Smooth muscle cell (in vitro differentiated cells): ENCODE measurements around the gene HS6ST2. TPM values are rescaled to one million over a fixed set of nuclear protein-coding genes. Genes with fewer than 3 reads are reported as not detected.

Experiments
- DNase-seq: peaks from one replicate; lab custom pipeline; 2025; ENCODE audit not compliant: unreplicated experiment; lab: John Stamatoyannopoulos, UW
- H2AFZ ChIP-seq: fragments of 200-600 bp; sonication (generic); 2 replicates; pipeline ENCODE4 v1.6.0; 2016; ENCODE audit warnings: antibody characterized with exemption, low read depth, mild to moderate bottlenecking
- H3F3A ChIP-seq: fragments of 200-600 bp; sonication (generic); 2 replicates; pipeline ENCODE4 v1.6.0; 2017; ENCODE audit warnings: antibody characterized with exemption, low read depth
- H3K27ac ChIP-seq: fragments of 200-600 bp; sonication (generic); 2 replicates; pipeline ENCODE4 v1.5.1; 2016; ENCODE audit warnings: low read depth, mild to moderate bottlenecking
- H3K27me3 ChIP-seq: fragments of 200-600 bp; sonication (generic); 2 replicates; pipeline ENCODE4 v1.6.1; 2016; ENCODE audit warnings: low read depth, mild to moderate bottlenecking
- H3K36me3 ChIP-seq: fragments of 200-600 bp; sonication (generic); 2 replicates; pipeline ENCODE4 v1.5.1; 2016; ENCODE audit warnings: low read depth
- H3K4me1 ChIP-seq: fragments of 200-600 bp; sonication (generic); 2 replicates; pipeline ENCODE4 v1.5.1; 2016; ENCODE audit warnings: low read depth
- H3K4me2 ChIP-seq: fragments of 200-600 bp; sonication (generic); 2 replicates; pipeline ENCODE4 v1.6.0; 2016; ENCODE audit warnings: mild to moderate bottlenecking
- H3K4me3 ChIP-seq: fragments of 200-600 bp; sonication (generic); 2 replicates; pipeline ENCODE4 v1.5.1; 2016; ENCODE audit warnings: mild to moderate bottlenecking
- H3K79me2 ChIP-seq: fragments of 200-600 bp; sonication (generic); 2 replicates; pipeline ENCODE4 v1.6.0; 2016; ENCODE audit warnings: low read depth, mild to moderate bottlenecking
- H3K9ac ChIP-seq: fragments of 200-600 bp; sonication (generic); 2 replicates; pipeline ENCODE4 v1.6.0; 2016; ENCODE audit warnings: low read depth
- H3K9me3 ChIP-seq: fragments of 200-600 bp; sonication (generic); replicated peaks from 2 replicates; pipeline ENCODE4 v1.5.1; 2016; ENCODE audit warnings: low read depth
- H4K20me1 ChIP-seq: fragments of 200-600 bp; sonication (generic); 2 replicates; pipeline ENCODE4 v1.6.0; 2016; ENCODE audit warnings: low read depth
- WGBS: methylation state at CpG from one replicate; pipeline ENCODE4 v1.1.7; 2016; ENCODE audit warnings: low lambda C conversion rate; 5-methylcytosine and 5-hydroxymethylcytosine counted together
- polyA plus RNA-seq: library from polyadenylated mRNA; unstranded; fragments of >200 nt; fragmentation: Nextera tagmentation; extraction: Ambion mirVana; gene quantifications from 2 replicates; pipeline ENCODE4 v1.2.1, GENCODE V29; 2016
- total RNA-seq: library from RNA; depleted of rRNA; stranded (reverse); fragments of >200 nt; gene quantifications from 2 replicates; pipeline ENCODE4 v1.2.3, GENCODE V29; 2014
- TF ChIP-seq, protein P1 (sequence below): fragments of 200-600 bp; sonication (generic); IDR thresholded peaks from 2 replicates; pipeline ENCODE4 v1.5.1; 2017; ENCODE audit warnings: borderline replicate concordance, mild to moderate bottlenecking, antibody characterized with exemption; ENCODE audit not compliant: insufficient read depth, poor library complexity, severe bottlenecking

HS6ST2 gene
- total and polyA plus RNA-seq, 2 experiments from 2014 or later, result 12.7 to 13.3 TPM

- no peak for DNase-seq
- 50% methylated on average over 4 of the region's 4 CpGs for WGBS
Observed at GRCh38 chrX:132795181-132795580, 163.2 kb downstream of the HS6ST2 start.

DNA sequence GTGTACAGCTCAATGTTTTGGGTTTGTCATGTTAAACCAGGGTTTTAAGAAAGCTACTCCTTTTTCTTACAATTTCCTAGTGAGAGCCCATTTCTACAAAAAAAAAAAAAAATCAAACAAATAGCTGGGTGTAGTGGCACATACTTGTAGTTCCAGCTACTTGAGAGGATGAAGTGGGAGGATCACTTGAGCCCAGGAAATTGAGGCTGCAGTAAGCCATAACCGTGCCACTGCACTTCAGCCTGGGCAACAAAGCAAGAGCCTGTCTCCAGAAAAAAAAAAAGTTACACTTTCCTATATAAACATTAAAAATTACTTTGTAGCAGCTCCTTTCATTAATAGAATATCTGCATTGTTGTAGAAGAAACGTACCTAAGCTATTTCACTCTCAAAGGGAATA, 166.7 kb downstream of the HS6ST2 start:
- Histone ChIP-seq H3K27ac (no peak overlapping the region), H3K4me2 (no peak overlapping the region), H4K20me1 (no peaks in the 10 kb centered on the region), H3K4me3 (no peak overlapping the region), H2AFZ (no peak overlapping the region), H3K9ac (no peak overlapping the region), H3K27me3 (no peaks in the 10 kb centered on the region), H3K9me3 (no peaks in the 10 kb centered on the region), H3K4me1 (no peaks in the 10 kb centered on the region), H3K79me2 (no peaks in the 10 kb centered on the region), H3F3A (no peaks in the 10 kb centered on the region), H3K36me3 (no peaks in the 10 kb centered on the region)
- WGBS, result 60% methylated on average over 2 of the region's 2 CpGs
- no peak for DNase-seq
- TF ChIP-seq, protein P1, sequence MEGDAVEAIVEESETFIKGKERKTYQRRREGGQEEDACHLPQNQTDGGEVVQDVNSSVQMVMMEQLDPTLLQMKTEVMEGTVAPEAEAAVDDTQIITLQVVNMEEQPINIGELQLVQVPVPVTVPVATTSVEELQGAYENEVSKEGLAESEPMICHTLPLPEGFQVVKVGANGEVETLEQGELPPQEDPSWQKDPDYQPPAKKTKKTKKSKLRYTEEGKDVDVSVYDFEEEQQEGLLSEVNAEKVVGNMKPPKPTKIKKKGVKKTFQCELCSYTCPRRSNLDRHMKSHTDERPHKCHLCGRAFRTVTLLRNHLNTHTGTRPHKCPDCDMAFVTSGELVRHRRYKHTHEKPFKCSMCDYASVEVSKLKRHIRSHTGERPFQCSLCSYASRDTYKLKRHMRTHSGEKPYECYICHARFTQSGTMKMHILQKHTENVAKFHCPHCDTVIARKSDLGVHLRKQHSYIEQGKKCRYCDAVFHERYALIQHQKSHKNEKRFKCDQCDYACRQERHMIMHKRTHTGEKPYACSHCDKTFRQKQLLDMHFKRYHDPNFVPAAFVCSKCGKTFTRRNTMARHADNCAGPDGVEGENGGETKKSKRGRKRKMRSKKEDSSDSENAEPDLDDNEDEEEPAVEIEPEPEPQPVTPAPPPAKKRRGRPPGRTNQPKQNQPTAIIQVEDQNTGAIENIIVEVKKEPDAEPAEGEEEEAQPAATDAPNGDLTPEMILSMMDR, result no peak

More at GRCh38 chrX:132795181-132795580, 163.2 kb downstream of the HS6ST2 start:
- Histone ChIP-seq H3K36me3 (no peaks in the 10 kb centered on the region), H3K27ac (no peak overlapping the region), H4K20me1 (no peaks in the 10 kb centered on the region), H2AFZ (no peak overlapping the region), H3K79me2 (no peaks in the 10 kb centered on the region), H3K4me2 (no peak overlapping the region), H3K9me3 (no peaks in the 10 kb centered on the region), H3F3A (no peaks in the 10 kb centered on the region), H3K9ac (no peak overlapping the region), H3K4me1 (no peaks in the 10 kb centered on the region), H3K4me3 (no peak overlapping the region), H3K27me3 (no peaks in the 10 kb centered on the region)
- TF ChIP-seq, protein P1, result no peak

DNA sequence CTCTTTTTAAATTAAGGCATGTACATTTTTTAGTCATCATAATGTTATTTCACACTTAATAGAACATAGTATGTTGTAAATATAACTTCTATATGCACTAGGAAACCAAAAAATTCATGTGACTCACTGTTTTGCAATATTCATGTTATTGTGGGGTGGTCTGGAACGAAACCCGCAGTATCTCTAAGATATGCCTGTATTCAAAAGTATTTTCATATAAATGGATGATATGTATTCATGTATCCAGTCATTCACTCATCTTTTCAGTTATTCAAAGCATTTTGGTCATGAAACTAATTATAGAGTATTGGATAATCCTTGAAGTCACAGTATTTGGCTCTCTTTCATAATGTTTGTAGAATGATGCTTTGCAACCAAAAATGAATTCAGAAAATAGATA, 168.1 kb downstream of the HS6ST2 start:
- TF ChIP-seq, protein P1, result no peak
- DNase-seq, result no peak
- H3K4me3 ChIP-seq, result no peak overlapping the region
- H3K79me2 ChIP-seq, result no peaks in the 10 kb centered on the region
- H3K27me3 ChIP-seq, result no peaks in the 10 kb centered on the region
- no peaks in the 10 kb centered on the region for H4K20me1 ChIP-seq
- H3K9ac ChIP-seq, result no peak overlapping the region
- 51% methylated on average over 2 of the region's 2 CpGs for WGBS
- no peak overlapping the region for H3K27ac ChIP-seq
- no peak overlapping the region for H3K4me2 ChIP-seq
- no peaks in the 10 kb centered on the region for H3K36me3 ChIP-seq
- no peak overlapping the region for H2AFZ ChIP-seq
- H3K9me3 ChIP-seq, result no peaks in the 10 kb centered on the region
- H3K4me1 ChIP-seq, result no peaks in the 10 kb centered on the region
- no peaks in the 10 kb centered on the region for H3F3A ChIP-seq

DNA sequence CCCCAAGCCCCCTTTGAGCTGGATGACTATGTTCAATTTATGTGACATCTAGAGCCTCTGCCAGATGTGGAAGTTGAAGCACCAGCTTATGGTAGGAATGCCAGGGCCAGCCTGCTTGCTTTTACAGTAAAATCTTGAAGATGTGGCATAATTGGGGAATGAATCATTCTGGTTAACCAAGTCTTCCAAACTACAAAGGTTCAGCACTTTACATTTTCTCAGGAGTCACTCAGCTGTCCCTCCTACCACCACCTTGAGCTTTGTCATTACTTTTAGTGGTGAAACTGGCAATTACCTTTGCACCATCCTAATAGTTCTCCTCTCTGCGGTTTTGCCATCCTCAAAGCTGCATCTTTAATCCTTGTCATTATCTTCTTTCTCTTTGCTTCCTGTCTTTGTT, 172.2 kb downstream of the HS6ST2 start:
- H3K79me2 ChIP-seq, result no peaks in the 10 kb centered on the region
- 56% methylated on average over 1 of the region's 1 CpG for WGBS
- no peaks in the 10 kb centered on the region for H3K27me3 ChIP-seq
- no peak overlapping the region for H3K27ac ChIP-seq
- H4K20me1 ChIP-seq, result no peaks in the 10 kb centered on the region
- H2AFZ ChIP-seq, result no peak overlapping the region
- TF ChIP-seq, protein P1, result no peak
- H3F3A ChIP-seq, result no peaks in the 10 kb centered on the region
- no peaks in the 10 kb centered on the region for H3K36me3 ChIP-seq
- no peaks in the 10 kb centered on the region for H3K4me1 ChIP-seq
- no peak overlapping the region for H3K4me2 ChIP-seq
- no peak overlapping the region for H3K9ac ChIP-seq
- H3K9me3 ChIP-seq, result no peaks in the 10 kb centered on the region
- DNase-seq, result no peak
- no peak overlapping the region for H3K4me3 ChIP-seq
